Esophagus muscularis mucosa (tissue), 4 donors: ENCODE results near the gene ZBTB8A.

Experiments used
- CTCF ChIP-seq, 3 experiments: fragments of 200-600 bp in 2 of 3; fragments of 450-650 bp in 1 of 3; sonication (generic) in 2 of 3; IDR thresholded peaks; one replicate each; pipeline ENCODE4 v1.5.1; 2017 to 2019; ENCODE audit warnings: antibody characterized with exemption in 3 of 3, mild to moderate bottlenecking in 2 of 3, moderate library complexity in 1 of 3
- EP300 ChIP-seq: sonication (generic); formaldehyde crosslinking; IDR thresholded peaks from one replicate; pipeline ENCODE4 v1.6.1; 2017; ENCODE audit warnings: antibody characterized with exemption
- POLR2AphosphoS5 ChIP-seq, 2 donors: sonication (generic); formaldehyde crosslinking; IDR thresholded peaks; one replicate each; pipeline ENCODE4 v1.6.1; 2017; ENCODE audit warnings: antibody characterized with exemption in 2 of 2

DNA sequence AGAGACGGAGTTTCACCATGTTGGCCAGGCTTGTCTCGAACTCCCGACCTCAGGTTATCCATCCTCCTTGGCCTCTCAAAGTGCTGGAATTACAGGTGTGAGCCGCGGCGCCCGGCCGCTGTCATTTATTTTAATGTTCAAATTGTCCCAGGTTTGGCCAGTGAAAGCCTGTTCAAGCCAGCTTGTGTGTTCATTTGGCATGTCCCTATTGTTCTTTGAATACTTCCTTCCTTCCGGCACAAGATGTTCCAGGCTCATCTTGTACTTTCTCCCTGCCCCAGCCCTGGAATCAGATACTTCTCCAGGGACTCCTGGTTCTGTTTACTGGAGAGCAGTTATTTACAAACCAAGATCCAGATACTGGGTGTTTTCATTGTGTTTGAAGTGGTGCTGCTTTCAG lies 37.4 kb upstream of the ZBTB8A start:
- TF ChIP-seq CTCF (IDR thresholded peaks at IDR 0.05), result no peak
- TF ChIP-seq EP300, result peak; percentile 88
- peak; percentile 87 to 88 for TF ChIP-seq POLR2AphosphoS5 (IDR thresholded peaks at IDR 0.05)
